ENCODE results near the gene DAPK1.

The DAPK1 gene

GRCh38 chr9:87648606-87649005, 150.9 kb downstream of the DAPK1 start:
- DNase-seq, result no peak

- no peak for DNase-seq
Measured at GRCh38 chr9:87650611-87651295, 153.1 kb downstream of the DAPK1 start.

- no peak for DNase-seq
Measured at GRCh38 chr9:87651431-87651830, 153.8 kb downstream of the DAPK1 start.

- DNase-seq, result no peak
Measured at GRCh38 chr9:87653941-87654340, 156.3 kb downstream of the DAPK1 start.

GRCh38 chr9:87655731-87656130, 158.1 kb downstream of the DAPK1 start:
- no peak for DNase-seq

GRCh38 chr9:87656485-87656884, 158.8 kb downstream of the DAPK1 start:
- DNase-seq, result peak; percentile 12

GRCh38 chr9:87657190-87657589, 159.5 kb downstream of the DAPK1 start:
- DNase-seq, result no peak

GRCh38 chr9:87657893-87658292, 160.2 kb downstream of the DAPK1 start:
- DNase-seq, result no peak

GRCh38 chr9:87658511-87658910, 160.8 kb downstream of the DAPK1 start:
- DNase-seq, result no peak

GRCh38 chr9:87659534-87660419, 162.1 kb downstream of the DAPK1 start:
- DNase-seq, result no peak

GRCh38 chr9:87661241-87661640, 163.6 kb downstream of the DAPK1 start:
- no peak for DNase-seq

GRCh38 chr9:87662808-87663528, 165.3 kb downstream of the DAPK1 start:
- peak; percentile 62 for DNase-seq

GRCh38 chr9:87663556-87663955, 165.9 kb downstream of the DAPK1 start:
- no peak for DNase-seq

- no peak for DNase-seq
Measured at GRCh38 chr9:87664153-87665060, 166.7 kb downstream of the DAPK1 start.

GRCh38 chr9:87665505-87665904, 167.8 kb downstream of the DAPK1 start:
- no peak for DNase-seq

- DNase-seq, result peak; percentile 6
Measured at GRCh38 chr9:87667164-87667738, 169.6 kb downstream of the DAPK1 start.

GRCh38 chr9:87668222-87668621, 170.6 kb downstream of the DAPK1 start:
- no peak for DNase-seq

- no peak for DNase-seq
Measured at GRCh38 chr9:87668722-87669121, 171.1 kb downstream of the DAPK1 start.

- no peak for DNase-seq
Measured at GRCh38 chr9:87670572-87671264, 173.1 kb downstream of the DAPK1 start.

- DNase-seq, result no peak
Measured at GRCh38 chr9:87671478-87671877, 173.8 kb downstream of the DAPK1 start.

GRCh38 chr9:87671925-87672324, 174.3 kb downstream of the DAPK1 start:
- DNase-seq, result no peak

Measured in fibroblast of skin of abdomen (primary cell).